IMR-90 (cell line): ENCODE measurements around the gene KIF3B. TPM values are rescaled to one million over a fixed set of nuclear protein-coding genes. Genes with fewer than 3 reads are reported as not detected.

Experiments
- ATAC-seq: fragments of 200-7000 bp; cut with Tn5 transposase; 2 replicates; pipeline ENCODE4 v1.9.1; 2020; ENCODE audit warnings: low read depth, mild to moderate bottlenecking, moderate library complexity
- BruUV-seq: library from RNA; stranded (reverse); fragments of 400-500 nt; replicated peaks from 2 replicates; lab custom pipeline; 2021; lab: Mats Ljungman, UMichigan
- CTCF ChIA-PET: fragments of 300-600 bp; formaldehyde crosslinking; extraction: SDS; loops from one replicate; lab custom pipeline; 2021; ENCODE audit warnings: antibody characterized with exemption; lab: Yijun Ruan, JAX
- POLR2A ChIA-PET: fragments of 300-600 bp; sonication (Branson Sonifier 250); formaldehyde crosslinking; loops from one replicate; lab custom pipeline; 2022; ENCODE audit warnings: antibody characterized with exemption; ENCODE audit not compliant: unreplicated experiment; lab: Charles Lee
- DNase-seq: peaks from one replicate; pipeline ENCODE4 v3.0.0; 2013
- H2AFZ ChIP-seq: replicated peaks from 2 replicates; pipeline ENCODE3; 2013; ENCODE audit warnings: low read length, mild to moderate bottlenecking; ENCODE audit not compliant: poor library complexity
- H2AK5ac ChIP-seq: 2 replicates; pipeline ENCODE4 v1.6.1; 2013; ENCODE audit warnings: low read depth, low read length, inconsistent platforms
- H2AK9ac ChIP-seq: replicated peaks from 2 replicates; pipeline ENCODE3; 2013; ENCODE audit warnings: mild to moderate bottlenecking, low read depth, low read length, moderate library complexity; ENCODE audit not compliant: poor library complexity
- H2BK120ac ChIP-seq: 2 replicates; pipeline ENCODE4 v1.6.1; 2013; ENCODE audit warnings: low read depth, low read length, inconsistent platforms
- H2BK15ac ChIP-seq: 3 replicates; pipeline ENCODE4 v1.6.1; 2013; ENCODE audit warnings: low read depth, low read length, inconsistent platforms
- H2BK20ac ChIP-seq: 2 replicates; pipeline ENCODE4 v1.6.1; 2013; ENCODE audit warnings: low read depth, mild to moderate bottlenecking, inconsistent platforms, low read length, moderate library complexity
- H2BK5ac ChIP-seq: 2 replicates; pipeline ENCODE4 v1.6.1; 2013; ENCODE audit warnings: mild to moderate bottlenecking, low read depth, low read length, inconsistent platforms; ENCODE audit not compliant: poor library complexity, severe bottlenecking
- H3K14ac ChIP-seq: replicated peaks from 2 replicates; pipeline ENCODE4 v1.6.1; 2013; ENCODE audit warnings: low read depth, low read length, inconsistent platforms
- H3K18ac ChIP-seq: 2 replicates; pipeline ENCODE4 v1.6.1; 2013; ENCODE audit warnings: low read depth, low read length, control low read depth
- H3K23ac ChIP-seq: 2 replicates; pipeline ENCODE4 v1.6.1; 2013; ENCODE audit warnings: low read depth, low read length, inconsistent platforms
- H3K27ac ChIP-seq: 2 replicates; pipeline ENCODE4 v1.5.1; 2013; ENCODE audit warnings: mild to moderate bottlenecking, control low read depth, low read length; ENCODE audit not compliant: insufficient read depth
- H3K27me3 ChIP-seq: 2 replicates; pipeline ENCODE4 v1.6.1; 2013; ENCODE audit warnings: low read length; ENCODE audit not compliant: control insufficient read depth, insufficient read depth
- H3K36me3 ChIP-seq: 2 replicates; pipeline ENCODE4 v1.6.1; 2013; ENCODE audit warnings: low read length, mixed read lengths; ENCODE audit not compliant: control insufficient read depth, insufficient read depth
- H3K4ac ChIP-seq: 2 replicates; pipeline ENCODE4 v1.6.1; 2013; ENCODE audit warnings: low read depth, low read length, inconsistent platforms
- H3K4me1 ChIP-seq: 2 replicates; pipeline ENCODE4 v1.6.1; 2013; ENCODE audit warnings: low read length, mixed read lengths; ENCODE audit not compliant: control insufficient read depth, insufficient read depth
- H3K4me2 ChIP-seq: 2 replicates; pipeline ENCODE4 v1.6.1; 2013; ENCODE audit warnings: low read depth, mild to moderate bottlenecking, control low read depth, low read length, moderate library complexity
- H3K4me3 ChIP-seq: 2 replicates; pipeline ENCODE4 v1.5.1; 2013; ENCODE audit warnings: low read depth, mild to moderate bottlenecking, control low read depth, low read length, moderate library complexity; ENCODE audit not compliant: insufficient read depth
- H3K56ac ChIP-seq: 2 replicates; pipeline ENCODE4 v1.6.1; 2013; ENCODE audit warnings: low read length, inconsistent platforms; ENCODE audit not compliant: insufficient read depth; ENCODE audit errors: extremely low read depth
- H3K79me1 ChIP-seq, 2 experiments: 2 replicates each; pipeline ENCODE4 v1.6.1; 2013; ENCODE audit warnings: low read length in 2 of 2, inconsistent platforms in 1 of 2, low read depth in 1 of 2
- H3K9ac ChIP-seq: 2 replicates; pipeline ENCODE4 v1.6.1; 2013; ENCODE audit warnings: low read depth, low read length, control low read depth
- H3K9me1 ChIP-seq: 2 replicates; pipeline ENCODE4 v1.6.1; 2013; ENCODE audit warnings: low read length, inconsistent platforms; ENCODE audit not compliant: insufficient read depth
- H3K9me3 ChIP-seq: 2 replicates; pipeline ENCODE4 v1.6.1; 2013; ENCODE audit warnings: low read length; ENCODE audit not compliant: control insufficient read depth, insufficient read depth
- H4K20me1 ChIP-seq: 2 replicates; pipeline ENCODE4 v1.6.1; 2013; ENCODE audit warnings: low read length, inconsistent platforms; ENCODE audit not compliant: insufficient read depth
- H4K5ac ChIP-seq: 2 replicates; pipeline ENCODE4 v1.6.1; 2013; ENCODE audit warnings: mild to moderate bottlenecking, low read depth, low read length, control low read depth
- H4K8ac ChIP-seq, 2 experiments: 2 replicates each; pipeline ENCODE4 v1.6.1; 2013; ENCODE audit warnings: low read depth in 2 of 2, low read length in 2 of 2, control low read depth in 1 of 2, inconsistent platforms in 1 of 2
- H4K91ac ChIP-seq: 2 replicates; pipeline ENCODE4 v1.6.1; 2013; ENCODE audit warnings: low read depth, low read length, inconsistent platforms; ENCODE audit not compliant: insufficient read depth
- MAFK ChIP-seq: IDR thresholded peaks from 2 replicates; pipeline ENCODE4 v1.6.1; 2012; ENCODE audit warnings: low read depth, low read length, improper control_type of control experiment
- RAD21 ChIP-seq: IDR thresholded peaks from 2 replicates; pipeline ENCODE4 v1.6.1; 2012; ENCODE audit warnings: low read length, improper control_type of control experiment
- WGBS, 2 experiments: methylation state at CpG; one replicate each; pipeline versions ENCODE4 v1.1.5 to v1.1.7; 2013; ENCODE audit warnings: missing lambda C conversion rate in 2 of 2; ENCODE audit not compliant: insufficient read length in 1 of 2; ENCODE audit errors: extremely low coverage in 2 of 2; 5-methylcytosine and 5-hydroxymethylcytosine counted together
- dilution Hi-C: fragments of 300-500 bp; cut with HindIII; formaldehyde crosslinking; loops from one replicate; pipeline ENCODE4 v1.14.3; 2018; ENCODE audit warnings: low sequenced_read_pairs; ENCODE audit not compliant: unreplicated experiment
- in situ Hi-C: fragments of 300-500 bp; cut with MboI; formaldehyde crosslinking; loops from 3 replicates; pipeline ENCODE4 v1.14.3; 2019; ENCODE audit warnings: low sequenced_read_pairs, inconsistent platforms, mixed read lengths
- intact Hi-C: fragments of 100-400 bp; cut with micrococcal nuclease; formaldehyde crosslinking; loops from 2 replicates; pipeline ENCODE4 v1.10.0; 2022
- polyA plus RNA-seq, 3 experiments: library from polyadenylated mRNA; depleted of rRNA; stranded (reverse); fragments of >200 nt; gene quantifications; 2 replicates each; pipeline ENCODE4 v1.2.3, GENCODE V29; 2012; ENCODE audit warnings: low replicate concordance in 1 of 3
- total RNA-seq: library from RNA; depleted of rRNA; stranded (reverse); fragments of >200 nt; gene quantifications from 2 replicates; pipeline ENCODE4 v1.2.3, GENCODE V29; 2012

KIF3B gene
- total and polyA plus RNA-seq, 2 of the 4 experiments (the other 2 are of a cell fraction): 17.1 to 28.1 TPM

DNA sequence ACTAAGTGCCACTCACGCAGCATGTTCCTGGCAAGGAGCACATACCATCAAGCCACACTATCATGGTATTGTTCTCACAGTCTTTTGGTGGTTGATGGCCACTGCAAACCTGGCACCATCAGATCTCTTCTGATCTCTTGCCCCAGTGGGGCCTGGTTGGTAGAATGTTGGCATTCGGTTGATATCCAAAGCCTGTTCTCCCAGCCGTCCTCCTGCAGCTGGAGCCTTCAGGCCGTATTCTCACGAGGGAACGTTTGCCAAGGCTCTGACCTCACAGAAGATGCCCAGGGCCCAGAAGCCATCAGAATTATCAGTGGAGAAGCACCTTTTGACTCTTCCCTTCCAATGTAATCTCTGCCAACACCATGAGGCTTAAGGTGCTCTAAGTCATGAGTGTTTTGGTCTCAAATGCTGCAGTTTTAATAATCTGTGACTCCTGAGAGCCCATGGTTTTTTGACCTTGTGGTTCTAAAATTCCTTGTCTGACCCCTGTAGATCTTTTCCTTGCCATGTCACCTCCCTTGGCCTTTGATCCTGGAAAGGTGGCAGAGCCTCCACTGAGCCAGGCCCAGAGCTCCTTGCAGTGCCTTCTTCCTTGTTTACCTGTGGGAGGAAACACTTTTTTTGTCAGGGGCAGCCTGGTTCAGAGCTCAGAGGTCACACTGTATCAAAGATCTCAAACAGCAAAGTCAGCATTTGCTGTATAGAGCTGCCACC is 42.0 kb upstream of the KIF3B start:
- H3K23ac ChIP-seq: no peak overlapping the region
- H3K9me1 ChIP-seq: no peaks in the 10 kb centered on the region
- no peaks in the 10 kb centered on the region for H4K20me1 ChIP-seq
- BruUV-seq: no TSS peak
- DNase-seq (no peak), ATAC-seq (no peak)
- H3K56ac ChIP-seq: no peak overlapping the region
- H3K27ac ChIP-seq: no peak overlapping the region
- H3K4me1 ChIP-seq: peaks cover 4% of the 10 kb centered on the region; the same call in 1 of the 2 replicates
- H3K4ac ChIP-seq: no peak overlapping the region
- no peak overlapping the region for H3K14ac ChIP-seq
- H3K79me1 ChIP-seq: peaks cover 0 to 4% of the 10 kb centered on the region in 2 experiments; a peak in 1 of 4 replicates
- no peak overlapping the region for H2AK9ac ChIP-seq
- H3K9me3 ChIP-seq: no peaks in the 10 kb centered on the region
- no peak overlapping the region for H2BK120ac ChIP-seq
- H3K9ac ChIP-seq: no peak overlapping the region
- H2BK15ac ChIP-seq: no peak overlapping the region
- H2BK5ac ChIP-seq: no peak overlapping the region
- H3K27me3 ChIP-seq: no peaks in the 10 kb centered on the region
- no peak overlapping the region for H4K5ac ChIP-seq
- TF ChIP-seq MAFK (peak; percentile 61), RAD21 (no peak)
- H4K91ac ChIP-seq: no peak overlapping the region
- H3K18ac ChIP-seq: no peak overlapping the region
- H2AFZ ChIP-seq: no peak overlapping the region
- peaks cover 42% of the 10 kb centered on the region for H3K36me3 ChIP-seq
- WGBS, 2 experiments: no CpG with 5 or more reads among the region's 6 CpGs
- no peak overlapping the region for H2AK5ac ChIP-seq
- dilution Hi-C loops: no loop called here
- POLR2A ChIA-PET: no interaction called here
- in situ Hi-C loops: no loop called here
- H3K4me3 ChIP-seq: no peak overlapping the region
- H2BK20ac ChIP-seq: no peak overlapping the region
- CTCF ChIA-PET: no interaction called here
- H3K4me2 ChIP-seq: no peak overlapping the region
- intact Hi-C loops: no loop called here
- no peak overlapping the region for H4K8ac ChIP-seq
